GM23248 (cell line): ENCODE data around the gene ADGRV1. TPM values are rescaled to one million over a fixed set of nuclear protein-coding genes. Genes with fewer than 3 reads are reported as not detected.

Experiments
- DNase-seq: peaks from one replicate; pipeline ENCODE4 v3.0.0-alpha.2; 2015
- H2AFZ ChIP-seq: fragments of 200-600 bp; sonication (generic); 2 replicates; pipeline ENCODE4 v1.6.1; 2016; ENCODE audit warnings: antibody characterized with exemption
- H3F3A ChIP-seq: fragments of 200-600 bp; sonication (generic); 2 replicates; pipeline ENCODE4 v1.6.1; 2016; ENCODE audit warnings: mild to moderate bottlenecking, antibody characterized with exemption, mixed run types; ENCODE audit not compliant: insufficient read depth
- H3K27ac ChIP-seq: fragments of 200-600 bp; sonication (generic); 2 replicates; pipeline ENCODE4 v1.5.1; 2016; ENCODE audit warnings: mild to moderate bottlenecking
- H3K27me3 ChIP-seq: fragments of 200-600 bp; sonication (generic); replicated peaks from 2 replicates; pipeline ENCODE4 v1.6.1; 2016; ENCODE audit warnings: mild to moderate bottlenecking; ENCODE audit not compliant: insufficient read depth
- H3K36me3 ChIP-seq: fragments of 200-600 bp; sonication (generic); 2 replicates; pipeline ENCODE4 v1.6.1; 2016; ENCODE audit warnings: low read depth, mild to moderate bottlenecking
- H3K4me1 ChIP-seq: fragments of 200-600 bp; sonication (generic); 2 replicates; pipeline ENCODE4 v1.6.1; 2016; ENCODE audit warnings: mild to moderate bottlenecking; ENCODE audit not compliant: insufficient read depth
- H3K4me2 ChIP-seq: fragments of 200-600 bp; sonication (generic); one replicate; pipeline ENCODE4 v1.6.1; 2016; ENCODE audit warnings: mild to moderate bottlenecking; ENCODE audit not compliant: unreplicated experiment
- H3K4me3 ChIP-seq: fragments of 200-600 bp; sonication (generic); 2 replicates; pipeline ENCODE4 v1.5.1; 2016; ENCODE audit warnings: mild to moderate bottlenecking
- H3K79me2 ChIP-seq: fragments of 200-600 bp; sonication (generic); 2 replicates; pipeline ENCODE4 v1.6.1; 2016; ENCODE audit warnings: mild to moderate bottlenecking; ENCODE audit not compliant: insufficient read depth
- H3K9ac ChIP-seq: fragments of 200-600 bp; sonication (generic); 2 replicates; pipeline ENCODE4 v1.6.1; 2016; ENCODE audit warnings: mild to moderate bottlenecking
- H3K9me2 ChIP-seq: fragments of 200-600 bp; sonication (generic); 2 replicates; pipeline ENCODE4 v1.6.1; 2016; ENCODE audit warnings: mixed run types, mild to moderate bottlenecking, moderate library complexity; ENCODE audit not compliant: insufficient read depth
- H3K9me3 ChIP-seq: fragments of 200-600 bp; sonication (generic); one replicate; pipeline ENCODE4 v1.6.1; 2017; ENCODE audit warnings: low read depth
- H4K20me1 ChIP-seq: fragments of 200-600 bp; sonication (generic); 2 replicates; pipeline ENCODE4 v1.6.0; 2016; ENCODE audit not compliant: insufficient read depth
- EZH2 ChIP-seq: fragments of 200-600 bp; sonication (generic); IDR thresholded peaks from 2 replicates; pipeline ENCODE4 v1.6.1; 2018; ENCODE audit warnings: antibody characterized with exemption, mild to moderate bottlenecking; ENCODE audit not compliant: insufficient read depth, poor library complexity, severe bottlenecking
- EZH2phosphoT487 ChIP-seq: fragments of 200-600 bp; sonication (generic); IDR thresholded peaks from 2 replicates; pipeline ENCODE4 v1.6.1; 2018; ENCODE audit warnings: antibody characterized with exemption, moderate library complexity, mild to moderate bottlenecking, low read depth; ENCODE audit not compliant: insufficient read depth
- WGBS, 2 experiments: methylation state at CpG; one replicate each; pipeline ENCODE4 v1.1.6; 2015 to 2017; ENCODE audit warnings: low lambda C conversion rate in 2 of 2, low coverage in 1 of 2; ENCODE audit errors: missing lambda C conversion rate in 2 of 2; 5-methylcytosine and 5-hydroxymethylcytosine counted together
- in situ Hi-C: fragments of 300-500 bp; cut with MboI; formaldehyde crosslinking; loops from 2 replicates; pipeline ENCODE4 v1.15.0; 2020
- polyA plus RNA-seq: library from polyadenylated mRNA; unstranded; fragments of >200 nt; fragmentation: Nextera tagmentation; extraction: Ambion mirVana; gene quantifications from 2 replicates; pipeline ENCODE4 v1.2.1, GENCODE V29; 2016
- total RNA-seq: library from RNA; depleted of rRNA; stranded (reverse); fragments of >200 nt; shearing (Covaris generic); gene quantifications from 2 replicates; pipeline ENCODE4 v1.2.3, GENCODE V29; 2014

ADGRV1 gene
- total and polyA plus RNA-seq, 2 experiments from 2014 or later, result not detected

- 31 to 37% methylated on average over 4 of the region's 4 CpGs for WGBS, 2 experiments
- Histone ChIP-seq H3K4me3 (no peak overlapping the region), H3K4me2 (no peak overlapping the region), H2AFZ (no peak overlapping the region), H3K4me1 (no peaks in the 10 kb centered on the region), H3K27me3 (0 out of 2 replicates have a peak, but pooled peaks cover 7% of the 10 kb centered on the region), H3F3A (no peaks in the 10 kb centered on the region), H3K27ac (no peak overlapping the region), H4K20me1 (no peaks in the 10 kb centered on the region), H3K9me2 (no peaks in the 10 kb centered on the region), H3K36me3 (no peaks in the 10 kb centered on the region), H3K9me3 (no peaks in the 10 kb centered on the region), H3K79me2 (no peaks in the 10 kb centered on the region), H3K9ac (no peak overlapping the region)
- in situ Hi-C loops, result no loop called here
- TF ChIP-seq EZH2phosphoT487 (no peak), EZH2 (no peak)
- DNase-seq, result no peak
Observed at GRCh38 chr5:90644132-90644531, 85.5 kb downstream of the ADGRV1 start.

GRCh38 chr5:90645024-90645610 is 86.5 kb downstream of the ADGRV1 start:
- H3K27ac ChIP-seq, result no peak overlapping the region
- 0 out of 2 replicates have a peak, but pooled peaks cover 7% of the 10 kb centered on the region for H3K27me3 ChIP-seq
- H3K36me3 ChIP-seq, result no peaks in the 10 kb centered on the region
- in situ Hi-C loops, result no loop called here
- H3K4me2 ChIP-seq, result no peak overlapping the region
- no peaks in the 10 kb centered on the region for H4K20me1 ChIP-seq
- TF ChIP-seq EZH2phosphoT487, result no peak
- no peak for TF ChIP-seq EZH2
- no peaks in the 10 kb centered on the region for H3K9me3 ChIP-seq
- H3K4me1 ChIP-seq, result no peaks in the 10 kb centered on the region
- H3F3A ChIP-seq, result no peaks in the 10 kb centered on the region
- H2AFZ ChIP-seq, result no peak overlapping the region
- H3K9ac ChIP-seq, result no peak overlapping the region
- no peaks in the 10 kb centered on the region for H3K79me2 ChIP-seq
- H3K9me2 ChIP-seq, result no peaks in the 10 kb centered on the region
- 58 to 59% methylated on average over 8 of the region's 8 CpGs for WGBS, 2 experiments
- H3K4me3 ChIP-seq, result no peak overlapping the region
- DNase-seq, result no peak

GRCh38 chr5:90650767-90651166 is 92.2 kb downstream of the ADGRV1 start:
- no peaks in the 10 kb centered on the region for H3K9me3 ChIP-seq
- H2AFZ ChIP-seq, result no peak overlapping the region
- H3K9me2 ChIP-seq, result no peaks in the 10 kb centered on the region
- no peaks in the 10 kb centered on the region for H4K20me1 ChIP-seq
- H3K27ac ChIP-seq, result no peak overlapping the region
- no peak overlapping the region for H3K4me3 ChIP-seq
- TF ChIP-seq EZH2phosphoT487, result no peak
- H3K4me1 ChIP-seq, result no peaks in the 10 kb centered on the region
- H3K79me2 ChIP-seq, result no peaks in the 10 kb centered on the region
- DNase-seq, result no peak
- WGBS, 2 experiments, result 19 to 29% methylated on average over 1 of the region's 1 CpG
- H3K36me3 ChIP-seq, result no peaks in the 10 kb centered on the region
- no peaks in the 10 kb centered on the region for H3K27me3 ChIP-seq
- no peak overlapping the region for H3K9ac ChIP-seq
- in situ Hi-C loops, result no loop called here
- H3F3A ChIP-seq, result no peaks in the 10 kb centered on the region
- no peak overlapping the region for H3K4me2 ChIP-seq

- no peaks in the 10 kb centered on the region for H3K9me2 ChIP-seq
- DNase-seq, result no peak
- no peak overlapping the region for H3K4me3 ChIP-seq
- no peaks in the 10 kb centered on the region for H3K27me3 ChIP-seq
- no peak overlapping the region for H3K27ac ChIP-seq
- in situ Hi-C loops, result no loop called here
- no peaks in the 10 kb centered on the region for H3K36me3 ChIP-seq
- H3F3A ChIP-seq, result no peaks in the 10 kb centered on the region
- H3K4me2 ChIP-seq, result no peak overlapping the region
- H2AFZ ChIP-seq, result no peak overlapping the region
- TF ChIP-seq EZH2phosphoT487, result no peak
- no peak for TF ChIP-seq EZH2
- H3K79me2 ChIP-seq, result no peaks in the 10 kb centered on the region
- 27 to 29% methylated on average over 2 of the region's 2 CpGs for WGBS, 2 experiments
- H3K9ac ChIP-seq, result no peak overlapping the region
- H4K20me1 ChIP-seq, result no peaks in the 10 kb centered on the region
- no peaks in the 10 kb centered on the region for H3K4me1 ChIP-seq
- H3K9me3 ChIP-seq, result no peaks in the 10 kb centered on the region
Observed at GRCh38 chr5:90654215-90654614, 95.6 kb downstream of the ADGRV1 start.

- Histone ChIP-seq H3K4me2 (no peak overlapping the region), H3K4me1 (no peaks in the 10 kb centered on the region), H3K9me3 (no peaks in the 10 kb centered on the region), H3K27me3 (no peaks in the 10 kb centered on the region), H2AFZ (no peak overlapping the region), H3F3A (no peaks in the 10 kb centered on the region), H3K79me2 (no peaks in the 10 kb centered on the region), H3K27ac (no peak overlapping the region), H4K20me1 (no peaks in the 10 kb centered on the region), H3K9ac (no peak overlapping the region), H3K9me2 (no peaks in the 10 kb centered on the region), H3K36me3 (no peaks in the 10 kb centered on the region), H3K4me3 (no peak overlapping the region)
- in situ Hi-C loops, result no loop called here
- 0% methylated on average over 1 of the region's 1 CpG for WGBS, 2 experiments
- TF ChIP-seq EZH2, result no peak
- no peak for TF ChIP-seq EZH2phosphoT487
- DNase-seq, result no peak
Observed at GRCh38 chr5:90655423-90655822, 96.8 kb downstream of the ADGRV1 start.
